ENCODE data around the gene FALEC. TPM values are rescaled to one million over a fixed set of nuclear protein-coding genes. Genes with fewer than 3 reads are reported as not detected.

Gene FALEC
- total and polyA plus RNA-seq, 9 of the 15 experiments (the other 6 are each of a cell fraction or from before 2014, with no cell fraction given), result 0.15 to 1.8 (median 0.53) TPM; not detected in 5

DNA sequence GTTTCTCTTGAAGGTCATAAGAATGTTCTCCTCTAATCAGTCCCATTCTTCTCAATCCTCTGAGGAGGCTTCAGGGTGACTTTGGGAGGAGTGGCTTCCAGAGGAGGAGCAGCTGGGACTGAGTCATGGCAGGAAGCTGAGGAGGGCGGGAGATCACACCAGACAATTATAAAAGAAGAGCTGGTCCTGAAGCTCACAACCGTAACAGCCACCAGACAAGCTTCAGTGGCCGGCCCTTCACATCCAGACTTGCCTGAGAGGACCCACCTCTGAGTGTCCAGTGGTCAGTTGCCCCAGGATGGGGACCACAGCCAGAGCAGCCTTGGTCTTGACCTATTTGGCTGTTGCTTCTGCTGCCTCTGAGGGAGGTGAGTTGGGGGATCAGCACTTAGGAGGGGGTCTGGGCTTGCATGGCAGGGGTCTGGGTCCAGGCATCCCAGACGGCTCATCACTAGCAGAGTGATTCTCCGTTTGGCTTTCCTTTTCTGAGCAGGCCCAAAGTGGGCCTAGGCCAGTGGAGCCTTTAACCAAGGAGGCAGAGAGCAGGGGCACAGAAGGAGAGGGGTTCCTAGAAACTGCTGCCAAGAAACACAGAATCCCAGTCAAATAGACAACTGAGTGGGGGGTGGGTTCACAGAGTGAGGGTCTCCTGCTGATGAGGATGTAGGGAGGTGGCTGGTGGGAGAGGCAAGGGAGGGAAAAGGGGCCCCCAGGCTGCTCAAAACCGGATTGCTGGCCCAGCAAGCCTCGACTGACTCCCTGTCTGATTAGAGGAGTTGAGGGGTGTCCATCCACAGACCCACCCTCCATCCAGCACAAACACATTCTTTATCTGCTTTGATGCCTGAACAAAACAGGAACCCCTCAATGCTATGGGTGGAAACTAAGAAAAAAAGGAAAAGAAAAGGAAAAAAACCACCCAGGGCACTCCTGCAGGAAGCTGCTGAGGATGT, 7.4 kb upstream of the FALEC start, which contains the start of gene ECM1 (continued):
- TF ChIP-seq, protein P1, sequence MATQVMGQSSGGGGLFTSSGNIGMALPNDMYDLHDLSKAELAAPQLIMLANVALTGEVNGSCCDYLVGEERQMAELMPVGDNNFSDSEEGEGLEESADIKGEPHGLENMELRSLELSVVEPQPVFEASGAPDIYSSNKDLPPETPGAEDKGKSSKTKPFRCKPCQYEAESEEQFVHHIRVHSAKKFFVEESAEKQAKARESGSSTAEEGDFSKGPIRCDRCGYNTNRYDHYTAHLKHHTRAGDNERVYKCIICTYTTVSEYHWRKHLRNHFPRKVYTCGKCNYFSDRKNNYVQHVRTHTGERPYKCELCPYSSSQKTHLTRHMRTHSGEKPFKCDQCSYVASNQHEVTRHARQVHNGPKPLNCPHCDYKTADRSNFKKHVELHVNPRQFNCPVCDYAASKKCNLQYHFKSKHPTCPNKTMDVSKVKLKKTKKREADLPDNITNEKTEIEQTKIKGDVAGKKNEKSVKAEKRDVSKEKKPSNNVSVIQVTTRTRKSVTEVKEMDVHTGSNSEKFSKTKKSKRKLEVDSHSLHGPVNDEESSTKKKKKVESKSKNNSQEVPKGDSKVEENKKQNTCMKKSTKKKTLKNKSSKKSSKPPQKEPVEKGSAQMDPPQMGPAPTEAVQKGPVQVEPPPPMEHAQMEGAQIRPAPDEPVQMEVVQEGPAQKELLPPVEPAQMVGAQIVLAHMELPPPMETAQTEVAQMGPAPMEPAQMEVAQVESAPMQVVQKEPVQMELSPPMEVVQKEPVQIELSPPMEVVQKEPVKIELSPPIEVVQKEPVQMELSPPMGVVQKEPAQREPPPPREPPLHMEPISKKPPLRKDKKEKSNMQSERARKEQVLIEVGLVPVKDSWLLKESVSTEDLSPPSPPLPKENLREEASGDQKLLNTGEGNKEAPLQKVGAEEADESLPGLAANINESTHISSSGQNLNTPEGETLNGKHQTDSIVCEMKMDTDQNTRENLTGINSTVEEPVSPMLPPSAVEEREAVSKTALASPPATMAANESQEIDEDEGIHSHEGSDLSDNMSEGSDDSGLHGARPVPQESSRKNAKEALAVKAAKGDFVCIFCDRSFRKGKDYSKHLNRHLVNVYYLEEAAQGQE (IDR thresholded peaks at IDR 0.05; ENCODE audit: borderline replicate concordance), result no peak
- TF ChIP-seq, protein P1 (CRISPR knock-in tag; IDR thresholded peaks at IDR 0.05; ENCODE audit: low read depth), result peak; percentile 38; the same call in 1 of the 2 replicates
- TF ChIP-seq, protein P2, sequence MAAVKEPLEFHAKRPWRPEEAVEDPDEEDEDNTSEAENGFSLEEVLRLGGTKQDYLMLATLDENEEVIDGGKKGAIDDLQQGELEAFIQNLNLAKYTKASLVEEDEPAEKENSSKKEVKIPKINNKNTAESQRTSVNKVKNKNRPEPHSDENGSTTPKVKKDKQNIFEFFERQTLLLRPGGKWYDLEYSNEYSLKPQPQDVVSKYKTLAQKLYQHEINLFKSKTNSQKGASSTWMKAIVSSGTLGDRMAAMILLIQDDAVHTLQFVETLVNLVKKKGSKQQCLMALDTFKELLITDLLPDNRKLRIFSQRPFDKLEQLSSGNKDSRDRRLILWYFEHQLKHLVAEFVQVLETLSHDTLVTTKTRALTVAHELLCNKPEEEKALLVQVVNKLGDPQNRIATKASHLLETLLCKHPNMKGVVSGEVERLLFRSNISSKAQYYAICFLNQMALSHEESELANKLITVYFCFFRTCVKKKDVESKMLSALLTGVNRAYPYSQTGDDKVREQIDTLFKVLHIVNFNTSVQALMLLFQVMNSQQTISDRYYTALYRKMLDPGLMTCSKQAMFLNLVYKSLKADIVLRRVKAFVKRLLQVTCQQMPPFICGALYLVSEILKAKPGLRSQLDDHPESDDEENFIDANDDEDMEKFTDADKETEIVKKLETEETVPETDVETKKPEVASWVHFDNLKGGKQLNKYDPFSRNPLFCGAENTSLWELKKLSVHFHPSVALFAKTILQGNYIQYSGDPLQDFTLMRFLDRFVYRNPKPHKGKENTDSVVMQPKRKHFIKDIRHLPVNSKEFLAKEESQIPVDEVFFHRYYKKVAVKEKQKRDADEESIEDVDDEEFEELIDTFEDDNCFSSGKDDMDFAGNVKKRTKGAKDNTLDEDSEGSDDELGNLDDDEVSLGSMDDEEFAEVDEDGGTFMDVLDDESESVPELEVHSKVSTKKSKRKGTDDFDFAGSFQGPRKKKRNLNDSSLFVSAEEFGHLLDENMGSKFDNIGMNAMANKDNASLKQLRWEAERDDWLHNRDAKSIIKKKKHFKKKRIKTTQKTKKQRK (IDR thresholded peaks at IDR 0.05; ENCODE audit: borderline replicate concordance, low read depth, low read length), result no peak
- TF ChIP-seq EP300 (IDR thresholded peaks at IDR 0.05; ENCODE audit: low read length) (peak; percentile 66), TGIF2 (CRISPR knock-in tag; IDR thresholded peaks at IDR 0.05) (no peak), U2AF2 (optimal IDR thresholded peaks at IDR 0.05; ENCODE audit: low read depth, low read length) (no peak), TEAD2 (tag; IDR thresholded peaks at IDR 0.05) (no peak), HMG20A (CRISPR knock-in tag; conservative IDR thresholded peaks at IDR 0.05) (no peak), STAT5B (CRISPR knock-in tag; IDR thresholded peaks at IDR 0.05) (no peak), HNRNPL (IDR thresholded peaks at IDR 0.05; ENCODE audit: low read depth, low read length) (no peak), TFAM (CRISPR knock-in tag; conservative IDR thresholded peaks at IDR 0.05) (no peak)
- TF ChIP-seq, protein P3, sequence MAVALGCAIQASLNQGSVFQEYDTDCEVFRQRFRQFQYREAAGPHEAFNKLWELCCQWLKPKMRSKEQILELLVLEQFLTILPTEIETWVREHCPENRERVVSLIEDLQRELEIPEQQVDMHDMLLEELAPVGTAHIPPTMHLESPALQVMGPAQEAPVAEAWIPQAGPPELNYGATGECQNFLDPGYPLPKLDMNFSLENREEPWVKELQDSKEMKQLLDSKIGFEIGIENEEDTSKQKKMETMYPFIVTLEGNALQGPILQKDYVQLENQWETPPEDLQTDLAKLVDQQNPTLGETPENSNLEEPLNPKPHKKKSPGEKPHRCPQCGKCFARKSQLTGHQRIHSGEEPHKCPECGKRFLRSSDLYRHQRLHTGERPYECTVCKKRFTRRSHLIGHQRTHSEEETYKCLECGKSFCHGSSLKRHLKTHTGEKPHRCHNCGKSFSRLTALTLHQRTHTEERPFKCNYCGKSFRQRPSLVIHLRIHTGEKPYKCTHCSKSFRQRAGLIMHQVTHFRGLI (CRISPR knock-in tag; IDR thresholded peaks at IDR 0.05), result no peak
- TF ChIP-seq, protein P4, sequence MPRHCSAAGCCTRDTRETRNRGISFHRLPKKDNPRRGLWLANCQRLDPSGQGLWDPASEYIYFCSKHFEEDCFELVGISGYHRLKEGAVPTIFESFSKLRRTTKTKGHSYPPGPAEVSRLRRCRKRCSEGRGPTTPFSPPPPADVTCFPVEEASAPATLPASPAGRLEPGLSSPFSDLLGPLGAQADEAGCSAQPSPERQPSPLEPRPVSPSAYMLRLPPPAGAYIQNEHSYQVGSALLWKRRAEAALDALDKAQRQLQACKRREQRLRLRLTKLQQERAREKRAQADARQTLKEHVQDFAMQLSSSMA (CRISPR knock-in tag; IDR thresholded peaks at IDR 0.05), result no peak

Measured in K562 (cell line).